ENCODE measurements around the gene TRIM5. TPM values are rescaled to one million over a fixed set of nuclear protein-coding genes. Genes with fewer than 3 reads are reported as not detected.

TRIM5 gene
- total RNA-seq, 1 experiment from 2014 or later = 21.5 TPM

DNA sequence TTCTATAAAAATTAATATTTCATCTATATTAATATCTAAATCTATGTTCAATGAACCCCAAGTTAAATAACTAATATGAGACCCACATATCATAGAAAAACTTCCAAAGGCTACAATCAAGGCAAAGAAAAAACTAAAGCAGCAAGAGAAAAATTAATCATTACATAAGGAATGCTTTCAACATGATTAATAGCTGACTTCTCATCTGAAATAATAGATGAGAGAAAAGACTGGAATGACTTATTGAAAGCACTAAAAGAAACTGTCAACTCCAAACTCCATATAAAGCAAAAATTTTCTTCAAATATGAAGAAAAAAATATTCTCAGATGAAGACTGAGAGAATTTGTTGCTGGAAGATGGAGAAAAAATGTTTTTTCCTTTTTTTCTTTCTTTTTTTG, 13.0 kb downstream of the TRIM5 start:
- Histone ChIP-seq H3K18ac (ENCODE audit: insufficient read length, low read depth, low read length) (no peak overlapping the region), H3K4ac (ENCODE audit: low read depth, low read length) (no peak overlapping the region), H2AFZ (ENCODE audit: low read length) (no peak overlapping the region), H3K27me3 (ENCODE audit: insufficient read depth, low read length) (no peaks in the 10 kb centered on the region), H3K79me2 (ENCODE audit: insufficient read depth, low read length) (no peaks in the 10 kb centered on the region), H2BK5ac (ENCODE audit: insufficient read length, low read length) (no peak overlapping the region), H3K9me3 (ENCODE audit: control insufficient read depth, low read depth, low read length) (no peaks in the 10 kb centered on the region), H3K27ac (ENCODE audit: insufficient read length, low read depth, low read length) (no peak overlapping the region), H3K9ac (ENCODE audit: extremely low read depth, insufficient read length, low read length) (no peak overlapping the region), H4K20me1 (ENCODE audit: control insufficient read depth, insufficient read depth, insufficient read length) (no peaks in the 10 kb centered on the region), H3K23ac (ENCODE audit: insufficient read length, low read depth, low read length) (no peak overlapping the region), H3K23me2 (ENCODE audit: insufficient read length, low read depth, low read length, poor library complexity, severe bottlenecking) (no peaks in the 10 kb centered on the region), H2BK120ac (ENCODE audit: low read depth, low read length, poor library complexity, severe bottlenecking) (no peak overlapping the region), H2BK12ac (ENCODE audit: insufficient read length, low read depth, low read length) (no peak overlapping the region), H2AK5ac (ENCODE audit: insufficient read length, low read length) (no peak overlapping the region), H3K4me1 (ENCODE audit: insufficient read depth, low read length) (no peaks in the 10 kb centered on the region), H3K4me2 (ENCODE audit: insufficient read depth, insufficient read length, low read length) (no peak overlapping the region), H3K79me1 (ENCODE audit: insufficient read depth, low read depth, low read length, poor library complexity, severe bottlenecking) (no peaks in the 10 kb centered on the region), H3K56ac (ENCODE audit: insufficient read length, low read depth, low read length) (no peak overlapping the region), H2BK15ac (ENCODE audit: low read depth, low read length) (no peak overlapping the region), H3T11ph (ENCODE audit: low read length) (no peak overlapping the region), H4K91ac (ENCODE audit: insufficient read length, low read depth, low read length) (no peak overlapping the region), H4K8ac (replicated peaks; ENCODE audit: insufficient read length, low read depth, low read length) (no peak overlapping the region), H3K14ac (ENCODE audit: insufficient read depth, low read length) (no peak overlapping the region), H4K5ac (ENCODE audit: insufficient read length, low read depth, low read length) (no peak overlapping the region), H2BK20ac (ENCODE audit: low read depth, low read length, poor library complexity, severe bottlenecking) (no peak overlapping the region)
- H3K4me1 Mint-ChIP-seq = no peaks in the 10 kb centered on the region
- DNase-seq = no peak
- no peak overlapping the region for H3K4me3 Mint-ChIP-seq
- no peaks in the 10 kb centered on the region for H3K27me3 Mint-ChIP-seq (ENCODE audit: low read depth)
- no peak for TF ChIP-seq CTCF (conservative IDR thresholded peaks at IDR 0.05)
- H3K9me3 Mint-ChIP-seq = peaks cover 0 to 3% of the 10 kb centered on the region in 2 experiments; a peak in 2 of 5 replicates
- no peak overlapping the region for H3K27ac Mint-ChIP-seq
- H3K36me3 Mint-ChIP-seq (ENCODE audit: insufficient read depth in 1 of 3, low read depth in 3 of 3) = peaks cover 8 to 42% (median 15%) of the 10 kb centered on the region in 3 experiments
